HCT116 (cell line): ENCODE results near the gene C5AR1. TPM values are rescaled to one million over a fixed set of nuclear protein-coding genes. Genes with fewer than 3 reads are reported as not detected.

ENCODE experiments used
- ATAC-seq: fragments of 200-7000 bp; cut with Tn5 transposase; 2 replicates; pipeline ENCODE4 v1.9.1; 2020; ENCODE audit warnings: mild to moderate bottlenecking, moderate library complexity
- BruUV-seq: library from RNA; stranded (reverse); fragments of 400-500 nt; replicated peaks from 2 replicates; lab custom pipeline; 2021; lab: Mats Ljungman, UMichigan
- CTCF ChIA-PET: fragments of 300-600 bp; sonication (Branson Sonifier 250); formaldehyde crosslinking; loops from one replicate; lab custom pipeline; 2021; ENCODE audit warnings: antibody characterized with exemption; lab: Charles Lee
- POLR2A ChIA-PET: fragments of 300-600, 350-600 bp; sonication (Branson Sonifier 250); formaldehyde crosslinking; loops from one replicate; lab custom pipeline; 2021; ENCODE audit warnings: antibody characterized with exemption; lab: Charles Lee
- RAD21 ChIA-PET, 2 experiments: fragments of 300-600 bp; sonication (Branson Sonifier 250); formaldehyde crosslinking; loops; one replicate each; lab custom pipeline; 2023; ENCODE audit warnings: low total read pairs in 2 of 2; ENCODE audit not compliant: uncharacterized antibody in 2 of 2, unreplicated experiment in 2 of 2, low non-redundant PET in 1 of 2; lab: Charles Lee
- DNase-seq: peaks from one replicate; pipeline ENCODE4 v3.0.0-alpha.2; 2010; ENCODE audit warnings: low read depth, low spot score
- H2AFZ ChIP-seq: fragments of 200-600 bp; shearing (Covaris generic), sonication (generic); 2 replicates; pipeline ENCODE4 v1.6.1; 2017; ENCODE audit warnings: low read depth, mixed run types, mixed read lengths, antibody characterized with exemption, low read length; ENCODE audit not compliant: poor library complexity, severe bottlenecking
- H3K27ac ChIP-seq: 2 replicates; pipeline ENCODE4 v1.5.1; 2012; ENCODE audit warnings: low read depth, low read length
- H3K27me3 ChIP-seq: fragments of 200-600 bp; sonication (generic); 2 replicates; pipeline ENCODE4 v1.6.1; 2016; ENCODE audit warnings: mixed run types, low read length, mixed read lengths; ENCODE audit not compliant: insufficient read depth
- H3K36me3 ChIP-seq, 2 experiments: fragments of 200-500 bp in 1 of 2; fragments of 200-600 bp in 1 of 2; sonication (Bioruptor generic) in 1 of 2; sonication (generic) in 1 of 2; 2 replicates each; pipeline versions ENCODE4 v1.5.1 to v1.6.1; 2014 to 2016; ENCODE audit warnings: low read length in 2 of 2, inconsistent platforms in 1 of 2, mixed read lengths in 1 of 2, mixed run types in 1 of 2; ENCODE audit not compliant: insufficient read depth in 2 of 2, control insufficient read depth in 1 of 2
- H3K4me1 ChIP-seq, 2 experiments: fragments of 200-600 bp in 1 of 2; sonication (generic) in 1 of 2; 2 replicates each; pipeline versions ENCODE4 v1.5.1 to v1.6.1; 2012 to 2017; ENCODE audit warnings: low read length in 2 of 2, inconsistent platforms in 1 of 2, mild to moderate bottlenecking in 1 of 2, mixed read lengths in 1 of 2, mixed run types in 1 of 2, moderate library complexity in 1 of 2; ENCODE audit not compliant: insufficient read depth in 2 of 2, control insufficient read depth in 1 of 2
- H3K4me2 ChIP-seq: fragments of 200-600 bp; sonication (generic); 2 replicates; pipeline ENCODE4 v1.6.1; 2017; ENCODE audit warnings: mixed run types, low read length, mixed read lengths
- H3K4me3 ChIP-seq, 2 experiments: fragments of 200-600 bp in 1 of 2; sonication (generic) in 1 of 2; replicated peaks in 1 of 2; 2 replicates each; pipeline ENCODE4 v1.5.1; 2011 to 2016; ENCODE audit warnings: low read length in 2 of 2, control low read depth in 1 of 2, low read depth in 1 of 2, mild to moderate bottlenecking in 1 of 2, mixed read lengths in 1 of 2, mixed run types in 1 of 2
- H3K79me2 ChIP-seq: fragments of 200-600 bp; sonication (generic); 2 replicates; pipeline ENCODE4 v1.6.1; 2017; ENCODE audit warnings: mild to moderate bottlenecking, mixed run types, low read length, moderate library complexity, mixed read lengths; ENCODE audit not compliant: insufficient read depth
- H3K9ac ChIP-seq: fragments of 200-600 bp; sonication (generic); 2 replicates; pipeline ENCODE4 v1.6.1; 2016; ENCODE audit warnings: low read length, mixed read lengths
- H3K9me2 ChIP-seq: fragments of 200-600 bp; sonication (generic), shearing (Covaris generic); 2 replicates; pipeline ENCODE4 v1.6.1; 2017; ENCODE audit warnings: mixed run types, mild to moderate bottlenecking, moderate library complexity; ENCODE audit not compliant: insufficient read depth
- H3K9me3 ChIP-seq, 2 experiments: fragments of 200-500 bp in 1 of 2; fragments of 200-600 bp in 1 of 2; sonication (Bioruptor generic) in 1 of 2; sonication (generic) in 1 of 2; 2 replicates each; pipeline ENCODE4 v1.6.1; 2014 to 2017; ENCODE audit warnings: low read length in 2 of 2, mixed read lengths in 2 of 2, inconsistent platforms in 1 of 2, low read depth in 1 of 2, mild to moderate bottlenecking in 1 of 2, mixed run types in 1 of 2, moderate library complexity in 1 of 2; ENCODE audit not compliant: control insufficient read depth in 1 of 2, insufficient read depth in 1 of 2
- H4K20me1 ChIP-seq: fragments of 200-600 bp; sonication (generic), shearing (Covaris generic); 2 replicates; pipeline ENCODE4 v1.6.1; 2017; ENCODE audit warnings: mixed run types, mild to moderate bottlenecking, moderate library complexity; ENCODE audit not compliant: insufficient read depth
- CBX3 ChIP-seq: IDR thresholded peaks from 2 replicates; pipeline ENCODE4 v1.6.1; 2012; ENCODE audit warnings: low read depth
- ELF1 ChIP-seq: IDR thresholded peaks from 2 replicates; pipeline ENCODE4 v1.6.1; 2012; ENCODE audit warnings: low read depth, borderline replicate concordance
- EZH2 ChIP-seq: fragments of 200-600 bp; sonication (generic); IDR thresholded peaks from 2 replicates; pipeline ENCODE4 v1.6.1; 2017; ENCODE audit warnings: antibody characterized with exemption, mixed run types
- EZH2phosphoT487 ChIP-seq: fragments of 200-600 bp; IDR thresholded peaks from 2 replicates; pipeline ENCODE4 v1.6.1; 2018; ENCODE audit warnings: antibody characterized with exemption, borderline replicate concordance
- FOSL1 ChIP-seq: IDR thresholded peaks from 2 replicates; pipeline ENCODE4 v1.6.1; 2012; ENCODE audit warnings: low read depth
- JUND ChIP-seq: IDR thresholded peaks from 2 replicates; pipeline ENCODE4 v1.6.1; 2012
- POLR2A ChIP-seq: IDR thresholded peaks from 2 replicates; pipeline ENCODE4 v1.7.0; 2011; ENCODE audit warnings: borderline replicate concordance; ENCODE audit not compliant: insufficient read depth, insufficient read length; ENCODE audit errors: extremely low read depth
- POLR2AphosphoS5 ChIP-seq: IDR thresholded peaks from 2 replicates; pipeline ENCODE4 v1.6.1; 2011; ENCODE audit warnings: mild to moderate bottlenecking, low read depth, low read length, moderate library complexity
- RAD21 ChIP-seq: IDR thresholded peaks from 2 replicates; pipeline ENCODE4 v1.6.1; 2012; ENCODE audit warnings: low read depth, mild to moderate bottlenecking
- REST ChIP-seq: IDR thresholded peaks from 2 replicates; pipeline ENCODE4 v1.6.1; 2012; ENCODE audit warnings: low read depth
- SP1 ChIP-seq: IDR thresholded peaks from 2 replicates; pipeline ENCODE4 v1.6.1; 2012; ENCODE audit warnings: low read depth
- TCF7L2 ChIP-seq: IDR thresholded peaks from 2 replicates; pipeline ENCODE4 v1.7.0; 2011; ENCODE audit warnings: borderline replicate concordance, inconsistent platforms; ENCODE audit not compliant: insufficient read depth, insufficient read length; ENCODE audit errors: extremely low read depth
- ZBTB33 ChIP-seq: IDR thresholded peaks from 2 replicates; pipeline ENCODE4 v1.6.1; 2011; ENCODE audit warnings: mild to moderate bottlenecking, low read length, moderate library complexity; ENCODE audit not compliant: insufficient replicate concordance; ENCODE audit errors: extremely low read depth
- intact Hi-C: fragments of 100-400 bp; cut with micrococcal nuclease; formaldehyde crosslinking; loops from 2 replicates; pipeline ENCODE4 v1.10.0; 2022
- total RNA-seq: library from RNA; stranded (reverse); gene quantifications from one replicate; pipeline ENCODE4 v1.2.1, GENCODE V29; 2021; ENCODE audit not compliant: unreplicated experiment

The C5AR1 gene
- total RNA-seq, 1 experiment from 2014 or later = 6.5 TPM

DNA sequence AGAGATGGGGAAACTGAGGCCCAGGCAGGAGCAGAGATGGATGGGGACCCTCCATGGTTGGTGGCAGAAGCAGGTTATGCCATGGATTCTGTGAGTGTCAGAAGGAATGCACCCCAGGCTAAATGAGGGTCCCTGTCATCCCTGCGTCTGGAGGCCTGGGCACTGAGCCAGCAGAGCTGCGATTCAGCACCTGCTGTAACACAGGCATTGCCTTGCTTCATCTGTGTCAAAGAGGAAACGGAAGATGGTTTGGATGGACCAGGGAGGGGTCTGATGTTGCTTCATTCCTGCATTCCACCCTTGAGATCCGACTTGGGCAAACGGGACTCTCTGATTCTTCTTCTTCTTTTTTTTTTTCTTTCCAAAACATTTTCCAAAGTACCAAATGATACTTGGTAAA is 1.2 kb downstream of the C5AR1 start:
- Histone ChIP-seq H3K9ac (no peak overlapping the region), H3K4me1 (peaks cover 18 to 43% of the 10 kb centered on the region in 2 experiments), H3K36me3 (no peaks in the 10 kb centered on the region), H3K9me3 (no peaks in the 10 kb centered on the region), H2AFZ (no peak overlapping the region), H3K4me3 (no peak overlapping the region), H4K20me1 (no peaks in the 10 kb centered on the region), H3K79me2 (no peaks in the 10 kb centered on the region), H3K9me2 (no peaks in the 10 kb centered on the region), H3K4me2 (no peak overlapping the region), H3K27me3 (no peaks in the 10 kb centered on the region), H3K27ac (no peak overlapping the region)
- ATAC-seq (no peak), DNase-seq (no peak)
- intact Hi-C loops = no loop called here
- ChIA-PET POLR2A (no interaction called here), CTCF (no interaction called here), RAD21 (no interaction called here)
- no TSS peak for BruUV-seq
- TF ChIP-seq JUND = no peak
- TF ChIP-seq EZH2phosphoT487 = no peak
- TF ChIP-seq TCF7L2 = no peak
- TF ChIP-seq ZBTB33 = no peak

GRCh38 chr19:47312366-47313006 is 2.8 kb downstream of the C5AR1 start:
- CTCF ChIA-PET = no interaction called here
- no peaks in the 10 kb centered on the region for H3K79me2 ChIP-seq
- H3K4me1 ChIP-seq = peaks cover 12 to 28% of the 10 kb centered on the region in 2 experiments
- H3K9me2 ChIP-seq = no peaks in the 10 kb centered on the region
- H3K9ac ChIP-seq = no peak overlapping the region
- ATAC-seq (no peak), DNase-seq (no peak)
- H3K9me3 ChIP-seq = no peaks in the 10 kb centered on the region
- RAD21 ChIA-PET = no interaction called here
- intact Hi-C loops = no loop called here
- H3K27me3 ChIP-seq = no peaks in the 10 kb centered on the region
- 0 out of 2 replicates have a peak overlapping the region, but pooled peaks have one; percentile 13 for H3K4me2 ChIP-seq
- POLR2A ChIA-PET = no interaction called here
- H3K36me3 ChIP-seq = no peaks in the 10 kb centered on the region
- no peak overlapping the region for H3K4me3 ChIP-seq
- no peak overlapping the region for H2AFZ ChIP-seq
- no peaks in the 10 kb centered on the region for H4K20me1 ChIP-seq
- H3K27ac ChIP-seq = no peak overlapping the region
- BruUV-seq = no TSS peak
- no peak for TF ChIP-seq POLR2AphosphoS5
- TF ChIP-seq SP1 = no peak
- TF ChIP-seq ELF1 = no peak
- TF ChIP-seq REST = no peak
- no peak for TF ChIP-seq RAD21
- TF ChIP-seq EZH2 = no peak
- TF ChIP-seq FOSL1 = no peak
- TF ChIP-seq ZBTB33 = no peak
- TF ChIP-seq CBX3 = no peak
- TF ChIP-seq POLR2A = no peak
